GM23338 (cell line): Measurements from ENCODE around the gene EDDM13. TPM values are rescaled to one million over a fixed set of nuclear protein-coding genes. Genes with fewer than 3 reads are reported as not detected.

ENCODE experiments used
- ATAC-seq: fragments of 200-7000 bp; cut with Tn5 transposase; 3 replicates; pipeline ENCODE4 v1.9.1; 2020
- DNase-seq: peaks from one replicate; pipeline ENCODE4 v3.0.0-alpha.2; 2015; ENCODE audit warnings: low spot score
- H2AFZ ChIP-seq: fragments of 200-600 bp; sonication (generic); 2 replicates; pipeline ENCODE4 v1.8.0; 2016; ENCODE audit warnings: antibody characterized with exemption, mild to moderate bottlenecking, moderate library complexity
- H3F3A ChIP-seq: fragments of 200-600 bp; sonication (generic); replicated peaks from 2 replicates; pipeline ENCODE4 v1.8.0; 2017; ENCODE audit warnings: antibody characterized with exemption, mixed run types, low read depth
- H3K27ac ChIP-seq: fragments of 200-600 bp; sonication (generic); 2 replicates; pipeline ENCODE4 v1.6.1; 2016; ENCODE audit warnings: low read depth
- H3K27me3 ChIP-seq: fragments of 200-600 bp; sonication (generic); 2 replicates; pipeline ENCODE4 v1.8.0; 2016; ENCODE audit warnings: mild to moderate bottlenecking, mixed run types, moderate library complexity; ENCODE audit not compliant: insufficient read depth
- H3K36me3 ChIP-seq: fragments of 200-600 bp; sonication (generic); 2 replicates; pipeline ENCODE4 v1.8.0; 2016; ENCODE audit warnings: mild to moderate bottlenecking; ENCODE audit not compliant: insufficient read depth
- H3K4me1 ChIP-seq: fragments of 200-600 bp; sonication (generic); 2 replicates; pipeline ENCODE4 v1.8.0; 2016; ENCODE audit warnings: mild to moderate bottlenecking, moderate library complexity; ENCODE audit not compliant: insufficient read depth
- H3K4me2 ChIP-seq: fragments of 200-600 bp; sonication (generic); 2 replicates; pipeline ENCODE4 v1.7.1; 2017; ENCODE audit warnings: mixed run types
- H3K4me3 ChIP-seq: fragments of 200-600 bp; sonication (generic); 2 replicates; pipeline ENCODE4 v1.6.1; 2016; ENCODE audit warnings: mixed run types
- H3K79me2 ChIP-seq: fragments of 200-600 bp; sonication (generic); replicated peaks from 2 replicates; pipeline ENCODE4 v1.8.0; 2017; ENCODE audit warnings: mild to moderate bottlenecking; ENCODE audit not compliant: insufficient read depth
- H3K9me2 ChIP-seq: fragments of 200-600 bp; sonication (generic); 2 replicates; pipeline ENCODE4 v1.8.0; 2017; ENCODE audit not compliant: insufficient read depth
- H4K20me1 ChIP-seq: fragments of 200-600 bp; sonication (generic); replicated peaks from 2 replicates; pipeline ENCODE4 v1.8.0; 2017; ENCODE audit warnings: mild to moderate bottlenecking; ENCODE audit not compliant: insufficient read depth
- H3K27ac Mint-ChIP-seq: 2 replicates; pipeline ENCODE4 v1.8.0; 2020; ENCODE audit warnings: inconsistent platforms, mild to moderate bottlenecking, moderate library complexity, mixed read lengths
- H3K27me3 Mint-ChIP-seq: 3 replicates; pipeline ENCODE4 v1.8.0; 2022; ENCODE audit warnings: low read depth, mild to moderate bottlenecking, moderate library complexity, mixed read lengths, inconsistent platforms; ENCODE audit not compliant: insufficient read depth, poor library complexity
- H3K36me3 Mint-ChIP-seq: 3 replicates; pipeline ENCODE4 v1.8.0; 2021; ENCODE audit warnings: low read depth, mild to moderate bottlenecking, inconsistent platforms, moderate library complexity, mixed read lengths
- H3K4me1 Mint-ChIP-seq: 3 replicates; pipeline ENCODE4 v1.8.0; 2020; ENCODE audit warnings: mild to moderate bottlenecking, inconsistent platforms, mixed read lengths
- H3K4me3 Mint-ChIP-seq: 3 replicates; pipeline ENCODE4 v1.8.0; 2021; ENCODE audit warnings: moderate library complexity, mild to moderate bottlenecking, inconsistent platforms, mixed read lengths
- H3K9me3 Mint-ChIP-seq: 3 replicates; pipeline ENCODE4 v1.8.0; 2020; ENCODE audit warnings: moderate library complexity, mild to moderate bottlenecking, inconsistent platforms, mixed read lengths
- CREB1 ChIP-seq: fragments of 250-450 bp; sonication (Bioruptor Pico); IDR thresholded peaks from 2 replicates; pipeline ENCODE4 v1.5.0; 2020; ENCODE audit warnings: low read depth, mild to moderate bottlenecking, moderate library complexity
- CTCF ChIP-seq, 2 experiments: fragments of 200-600 bp in 1 of 2; sonication (generic) in 1 of 2; conservative IDR thresholded peaks; 2 replicates each; pipeline versions ENCODE4 v1.5.1 to v1.6.1; 2016 to 2017; ENCODE audit warnings: antibody characterized with exemption in 2 of 2, low read depth in 2 of 2, mild to moderate bottlenecking in 2 of 2, moderate library complexity in 1 of 2
- ETS1 ChIP-seq: IDR thresholded peaks from 2 replicates; pipeline ENCODE4 v1.6.1; 2016; ENCODE audit warnings: antibody characterized with exemption
- JUNB ChIP-seq: IDR thresholded peaks from one replicate; pipeline ENCODE4 v1.6.1; 2016; ENCODE audit warnings: antibody characterized with exemption; ENCODE audit not compliant: unreplicated experiment
- ZNF462 ChIP-seq: fragments of 250-450 bp; sonication (Bioruptor Pico); IDR thresholded peaks from 2 replicates; pipeline ENCODE4 v1.5.0; 2020; ENCODE audit warnings: mild to moderate bottlenecking, moderate library complexity
- polyA plus RNA-seq: library from polyadenylated mRNA; unstranded; fragments of >200 nt; fragmentation: Nextera tagmentation; extraction: Ambion mirVana; gene quantifications from 2 replicates; pipeline ENCODE4 v1.2.1, GENCODE V29; 2016
- total RNA-seq: library from RNA; depleted of rRNA; stranded (reverse); fragments of >200 nt; shearing (Covaris generic); gene quantifications from 2 replicates; pipeline ENCODE4 v1.2.3, GENCODE V29; 2014

EDDM13 gene
- total and polyA plus RNA-seq, 2 experiments from 2014 or later, result 0.68 TPM; not detected in 1

- TF ChIP-seq ZNF462 (CRISPR knock-in tag), result no peak
Measured at GRCh38 chr19:56284746-56285145, 12.2 kb downstream of the EDDM13 start (continued).

- no peaks in the 10 kb centered on the region for H3F3A ChIP-seq
- TF ChIP-seq JUNB (no peak), ETS1 (no peak), CREB1 (CRISPR knock-in tag) (no peak), CTCF (conservative IDR thresholded peaks at IDR 0.05; ENCODE audit: low read depth in 2 of 2) (no peak)
- no peaks in the 10 kb centered on the region for H3K4me1 Mint-ChIP-seq
- H3K4me2 ChIP-seq, result no peak overlapping the region
- peaks cover 12% of the 10 kb centered on the region for H3K27me3 Mint-ChIP-seq
- no peak overlapping the region for H3K4me3 Mint-ChIP-seq
- H4K20me1 ChIP-seq, result no peaks in the 10 kb centered on the region
- no peak overlapping the region for H3K27ac Mint-ChIP-seq
- no peak overlapping the region for H2AFZ ChIP-seq
- DNase-seq, result no peak
- H3K36me3 ChIP-seq, result no peaks in the 10 kb centered on the region
- no peaks in the 10 kb centered on the region for H3K4me1 ChIP-seq
- H3K27ac ChIP-seq, result no peak overlapping the region
- peaks cover 4% of the 10 kb centered on the region; the same call in 2 of the 3 replicates for H3K9me3 Mint-ChIP-seq
- H3K27me3 ChIP-seq, result no peaks in the 10 kb centered on the region
- H3K9me2 ChIP-seq, result no peaks in the 10 kb centered on the region; the same call in 1 of the 2 replicates
- H3K36me3 Mint-ChIP-seq, result peaks cover 23% of the 10 kb centered on the region
- no peak overlapping the region for H3K4me3 ChIP-seq
- no peak for ATAC-seq
- H3K79me2 ChIP-seq, result no peaks in the 10 kb centered on the region
Measured at GRCh38 chr19:56290104-56290503, 17.6 kb downstream of the EDDM13 start.
